HepG2 (cell line): Measurements from ENCODE around the gene SCT. TPM values are rescaled to one million over a fixed set of nuclear protein-coding genes. Genes with fewer than 3 reads are reported as not detected.
A peak's percentile ranks its signal among the peaks of the same experiment; 100 is the strongest.

Experiments
- AKAP8 ChIP-seq: sonication (generic); formaldehyde crosslinking; IDR thresholded peaks from 2 replicates; pipeline ENCODE4 v1.5.1; 2020; ENCODE audit warnings: mild to moderate bottlenecking, missing genetic modification reagents
- FOXJ3 ChIP-seq: sonication (generic); formaldehyde crosslinking; IDR thresholded peaks from 2 replicates; pipeline ENCODE4 v1.4.0; 2020; ENCODE audit warnings: missing genetic modification reagents, mild to moderate bottlenecking, borderline replicate concordance
- HDAC2 ChIP-seq: sonication (generic); formaldehyde crosslinking; IDR thresholded peaks from 2 replicates; pipeline ENCODE4 v1.4.0; 2020; ENCODE audit warnings: missing genetic modification reagents
- MXI1 ChIP-seq: IDR thresholded peaks from 3 replicates; pipeline ENCODE4 v1.6.1; 2012; ENCODE audit warnings: low read depth, low read length, inconsistent platforms, borderline replicate concordance
- POGZ ChIP-seq: sonication (generic); formaldehyde crosslinking; IDR thresholded peaks from 2 replicates; pipeline ENCODE4 v1.4.0; 2020; ENCODE audit warnings: mild to moderate bottlenecking, missing genetic modification reagents
- TEAD2 ChIP-seq: sonication (generic); formaldehyde crosslinking; IDR thresholded peaks from 2 replicates; pipeline ENCODE4 v1.9.0; 2021; ENCODE audit warnings: missing genetic modification reagents
- ZBTB7B ChIP-seq: sonication (generic); formaldehyde crosslinking; IDR thresholded peaks from 2 replicates; pipeline ENCODE4 v1.4.0; 2020; ENCODE audit warnings: missing genetic modification reagents
- ZNF124 ChIP-seq: sonication (generic); formaldehyde crosslinking; IDR thresholded peaks from 2 replicates; pipeline ENCODE4 v1.4.0; 2020; ENCODE audit warnings: missing genetic modification reagents
- ZNF446 ChIP-seq: sonication (generic); formaldehyde crosslinking; IDR thresholded peaks from 2 replicates; pipeline ENCODE4 v1.5.0; 2020; ENCODE audit warnings: mild to moderate bottlenecking, missing genetic modification reagents
- ZNF891 ChIP-seq: sonication (generic); formaldehyde crosslinking; IDR thresholded peaks from 2 replicates; pipeline ENCODE4 v1.5.0; 2020; ENCODE audit warnings: mild to moderate bottlenecking, missing genetic modification reagents
- polyA plus RNA-seq, 8 experiments: library from polyadenylated mRNA; depleted of rRNA in 3 of 8; stranded (reverse) in 7 of 8; unstranded in 1 of 8; fragments of >200 nt; fragmentation: Illumina TruSeq in 4 of 8; extraction: Trizol in 4 of 8; gene quantifications; 2 replicates each; pipeline versions ENCODE4 v1.2.1 to v1.2.3, GENCODE V29; 2011 to 2016; ENCODE audit warnings: low read depth in 4 of 8, missing spikeins in 1 of 8, mixed read lengths in 1 of 8; ENCODE audit not compliant: insufficient read depth in 1 of 8
- total RNA-seq, 5 experiments: library from RNA; depleted of rRNA; stranded (reverse); fragments of >200 nt; fragmentation: Illumina TruSeq; extraction: Trizol; gene quantifications; 2 replicates each; pipeline ENCODE4 v1.2.3, GENCODE V29; 2016; ENCODE audit warnings: low read depth in 1 of 5
- TF ChIP-seq, protein P1 (sequence below): sonication (generic); formaldehyde crosslinking; IDR thresholded peaks from 2 replicates; pipeline ENCODE4 v1.4.0; 2020; ENCODE audit warnings: mild to moderate bottlenecking, missing genetic modification reagents, borderline replicate concordance
- TF ChIP-seq, protein P2 (sequence below): sonication (generic); formaldehyde crosslinking; IDR thresholded peaks from 2 replicates; pipeline ENCODE4 v1.4.0; 2020; ENCODE audit warnings: mild to moderate bottlenecking, missing genetic modification reagents

The SCT gene
- total and polyA plus RNA-seq, 2 of the 13 experiments (the other 11 are each of a cell fraction or from before 2014, with no cell fraction given), result not detected

DNA sequence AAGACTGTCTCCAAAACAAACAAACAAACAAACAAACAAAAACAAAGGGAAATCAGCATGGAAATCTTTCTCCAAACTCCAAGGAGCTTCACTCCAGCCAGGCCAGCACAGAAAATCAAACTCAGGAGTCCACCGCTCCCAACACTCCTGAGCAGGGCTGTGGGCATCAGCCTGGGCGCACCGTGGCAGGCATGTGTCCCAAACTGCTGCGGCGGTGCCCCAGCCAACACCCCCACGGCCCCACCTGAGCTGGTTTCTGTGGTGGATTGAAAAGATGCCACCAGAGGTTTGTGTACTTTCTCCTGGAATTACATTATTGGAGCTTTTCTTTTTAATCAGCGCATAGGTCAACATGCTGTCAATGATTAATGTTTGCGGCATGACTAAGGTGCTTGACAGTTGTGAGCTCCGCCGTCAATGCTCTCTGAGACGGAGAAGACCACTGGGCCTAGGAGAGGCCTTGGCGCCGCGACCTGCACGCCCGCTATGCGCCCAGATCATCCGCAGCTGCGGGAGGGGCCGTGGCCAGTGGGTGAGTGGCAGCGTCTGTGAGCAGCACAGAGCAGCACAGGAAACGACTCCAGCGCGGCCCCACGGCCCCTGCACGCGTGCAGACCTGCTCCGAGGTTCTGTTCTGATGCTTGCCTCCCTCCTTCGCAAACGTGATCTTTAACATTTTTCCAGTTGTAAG, 28.2 kb upstream of the SCT start (continued):
- TF ChIP-seq MXI1 (peak; percentile 72; the same call in 1 of the 3 replicates), POGZ (CRISPR knock-in tag) (no peak), ZBTB7B (0 out of 2 replicates have a peak, but pooled peaks have one; percentile 62), AKAP8 (0 out of 2 replicates have a peak, but pooled peaks have one; percentile 25), ZNF446 (CRISPR knock-in tag) (no peak), ZNF891 (CRISPR knock-in tag) (0 out of 2 replicates have a peak, but pooled peaks have one; percentile 26), TEAD2 (no peak), HDAC2 (CRISPR knock-in tag) (peak; percentile 58; the same call in 1 of the 2 replicates), FOXJ3 (peak; percentile 14; the same call in 1 of the 2 replicates), ZNF124 (CRISPR knock-in tag) (no peak)
- TF ChIP-seq, protein P1, sequence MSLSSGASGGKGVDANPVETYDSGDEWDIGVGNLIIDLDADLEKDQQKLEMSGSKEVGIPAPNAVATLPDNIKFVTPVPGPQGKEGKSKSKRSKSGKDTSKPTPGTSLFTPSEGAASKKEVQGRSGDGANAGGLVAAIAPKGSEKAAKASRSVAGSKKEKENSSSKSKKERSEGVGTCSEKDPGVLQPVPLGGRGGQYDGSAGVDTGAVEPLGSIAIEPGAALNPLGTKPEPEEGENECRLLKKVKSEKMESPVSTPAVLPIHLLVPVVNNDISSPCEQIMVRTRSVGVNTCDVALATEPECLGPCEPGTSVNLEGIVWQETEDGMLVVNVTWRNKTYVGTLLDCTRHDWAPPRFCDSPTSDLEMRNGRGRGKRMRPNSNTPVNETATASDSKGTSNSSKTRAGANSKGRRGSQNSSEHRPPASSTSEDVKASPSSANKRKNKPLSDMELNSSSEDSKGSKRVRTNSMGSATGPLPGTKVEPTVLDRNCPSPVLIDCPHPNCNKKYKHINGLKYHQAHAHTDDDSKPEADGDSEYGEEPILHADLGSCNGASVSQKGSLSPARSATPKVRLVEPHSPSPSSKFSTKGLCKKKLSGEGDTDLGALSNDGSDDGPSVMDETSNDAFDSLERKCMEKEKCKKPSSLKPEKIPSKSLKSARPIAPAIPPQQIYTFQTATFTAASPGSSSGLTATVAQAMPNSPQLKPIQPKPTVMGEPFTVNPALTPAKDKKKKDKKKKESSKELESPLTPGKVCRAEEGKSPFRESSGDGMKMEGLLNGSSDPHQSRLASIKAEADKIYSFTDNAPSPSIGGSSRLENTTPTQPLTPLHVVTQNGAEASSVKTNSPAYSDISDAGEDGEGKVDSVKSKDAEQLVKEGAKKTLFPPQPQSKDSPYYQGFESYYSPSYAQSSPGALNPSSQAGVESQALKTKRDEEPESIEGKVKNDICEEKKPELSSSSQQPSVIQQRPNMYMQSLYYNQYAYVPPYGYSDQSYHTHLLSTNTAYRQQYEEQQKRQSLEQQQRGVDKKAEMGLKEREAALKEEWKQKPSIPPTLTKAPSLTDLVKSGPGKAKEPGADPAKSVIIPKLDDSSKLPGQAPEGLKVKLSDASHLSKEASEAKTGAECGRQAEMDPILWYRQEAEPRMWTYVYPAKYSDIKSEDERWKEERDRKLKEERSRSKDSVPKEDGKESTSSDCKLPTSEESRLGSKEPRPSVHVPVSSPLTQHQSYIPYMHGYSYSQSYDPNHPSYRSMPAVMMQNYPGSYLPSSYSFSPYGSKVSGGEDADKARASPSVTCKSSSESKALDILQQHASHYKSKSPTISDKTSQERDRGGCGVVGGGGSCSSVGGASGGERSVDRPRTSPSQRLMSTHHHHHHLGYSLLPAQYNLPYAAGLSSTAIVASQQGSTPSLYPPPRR (CRISPR knock-in tag), result 0 out of 2 replicates have a peak, but pooled peaks have one; percentile 37
- TF ChIP-seq, protein P2, sequence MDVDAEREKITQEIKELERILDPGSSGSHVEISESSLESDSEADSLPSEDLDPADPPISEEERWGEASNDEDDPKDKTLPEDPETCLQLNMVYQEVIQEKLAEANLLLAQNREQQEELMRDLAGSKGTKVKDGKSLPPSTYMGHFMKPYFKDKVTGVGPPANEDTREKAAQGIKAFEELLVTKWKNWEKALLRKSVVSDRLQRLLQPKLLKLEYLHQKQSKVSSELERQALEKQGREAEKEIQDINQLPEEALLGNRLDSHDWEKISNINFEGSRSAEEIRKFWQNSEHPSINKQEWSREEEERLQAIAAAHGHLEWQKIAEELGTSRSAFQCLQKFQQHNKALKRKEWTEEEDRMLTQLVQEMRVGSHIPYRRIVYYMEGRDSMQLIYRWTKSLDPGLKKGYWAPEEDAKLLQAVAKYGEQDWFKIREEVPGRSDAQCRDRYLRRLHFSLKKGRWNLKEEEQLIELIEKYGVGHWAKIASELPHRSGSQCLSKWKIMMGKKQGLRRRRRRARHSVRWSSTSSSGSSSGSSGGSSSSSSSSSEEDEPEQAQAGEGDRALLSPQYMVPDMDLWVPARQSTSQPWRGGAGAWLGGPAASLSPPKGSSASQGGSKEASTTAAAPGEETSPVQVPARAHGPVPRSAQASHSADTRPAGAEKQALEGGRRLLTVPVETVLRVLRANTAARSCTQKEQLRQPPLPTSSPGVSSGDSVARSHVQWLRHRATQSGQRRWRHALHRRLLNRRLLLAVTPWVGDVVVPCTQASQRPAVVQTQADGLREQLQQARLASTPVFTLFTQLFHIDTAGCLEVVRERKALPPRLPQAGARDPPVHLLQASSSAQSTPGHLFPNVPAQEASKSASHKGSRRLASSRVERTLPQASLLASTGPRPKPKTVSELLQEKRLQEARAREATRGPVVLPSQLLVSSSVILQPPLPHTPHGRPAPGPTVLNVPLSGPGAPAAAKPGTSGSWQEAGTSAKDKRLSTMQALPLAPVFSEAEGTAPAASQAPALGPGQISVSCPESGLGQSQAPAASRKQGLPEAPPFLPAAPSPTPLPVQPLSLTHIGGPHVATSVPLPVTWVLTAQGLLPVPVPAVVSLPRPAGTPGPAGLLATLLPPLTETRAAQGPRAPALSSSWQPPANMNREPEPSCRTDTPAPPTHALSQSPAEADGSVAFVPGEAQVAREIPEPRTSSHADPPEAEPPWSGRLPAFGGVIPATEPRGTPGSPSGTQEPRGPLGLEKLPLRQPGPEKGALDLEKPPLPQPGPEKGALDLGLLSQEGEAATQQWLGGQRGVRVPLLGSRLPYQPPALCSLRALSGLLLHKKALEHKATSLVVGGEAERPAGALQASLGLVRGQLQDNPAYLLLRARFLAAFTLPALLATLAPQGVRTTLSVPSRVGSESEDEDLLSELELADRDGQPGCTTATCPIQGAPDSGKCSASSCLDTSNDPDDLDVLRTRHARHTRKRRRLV (CRISPR knock-in tag), result 0 out of 2 replicates have a peak, but pooled peaks have one; percentile 40
